22Rv1 (cell line): ENCODE data around the gene USP17L30.
"Not testable (repeated sequence)": the region's sequence is repeated elsewhere in the genome, so short reads cannot be mapped to it uniquely, and the experiment has no call there.

Source experiments
- ZFX ChIP-seq: fragments of 450-650 bp; IDR thresholded peaks from 2 replicates; pipeline ENCODE4 v1.6.1; 2017; ENCODE audit warnings: antibody characterized with exemption, borderline replicate concordance
- TF ChIP-seq, protein P1 (sequence below): fragments of 450-650 bp; IDR thresholded peaks from 2 replicates; pipeline ENCODE4 v1.5.1; 2017; ENCODE audit warnings: mild to moderate bottlenecking

DNA sequence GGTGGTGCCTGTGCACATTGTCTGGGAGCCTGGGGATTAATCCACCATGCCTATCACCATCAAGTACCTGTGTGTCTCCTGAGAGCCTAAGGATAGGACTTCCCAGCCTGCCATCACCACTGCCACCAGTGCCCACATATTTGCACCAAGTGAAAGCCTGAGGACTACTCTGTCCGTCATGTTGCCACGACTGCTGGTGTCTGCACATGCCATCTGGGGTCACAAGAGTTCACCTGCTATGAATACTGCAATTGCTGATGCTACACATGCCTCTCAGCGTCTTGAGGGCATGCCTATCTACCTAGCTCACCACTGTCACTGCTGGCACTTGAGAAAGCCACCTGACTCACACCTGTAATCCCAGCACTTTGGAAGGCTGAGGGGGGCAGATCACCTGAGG is 43.6 kb downstream of the USP17L30 start:
- TF ChIP-seq ZFX, result not testable (repeated sequence)
- TF ChIP-seq, protein P1, sequence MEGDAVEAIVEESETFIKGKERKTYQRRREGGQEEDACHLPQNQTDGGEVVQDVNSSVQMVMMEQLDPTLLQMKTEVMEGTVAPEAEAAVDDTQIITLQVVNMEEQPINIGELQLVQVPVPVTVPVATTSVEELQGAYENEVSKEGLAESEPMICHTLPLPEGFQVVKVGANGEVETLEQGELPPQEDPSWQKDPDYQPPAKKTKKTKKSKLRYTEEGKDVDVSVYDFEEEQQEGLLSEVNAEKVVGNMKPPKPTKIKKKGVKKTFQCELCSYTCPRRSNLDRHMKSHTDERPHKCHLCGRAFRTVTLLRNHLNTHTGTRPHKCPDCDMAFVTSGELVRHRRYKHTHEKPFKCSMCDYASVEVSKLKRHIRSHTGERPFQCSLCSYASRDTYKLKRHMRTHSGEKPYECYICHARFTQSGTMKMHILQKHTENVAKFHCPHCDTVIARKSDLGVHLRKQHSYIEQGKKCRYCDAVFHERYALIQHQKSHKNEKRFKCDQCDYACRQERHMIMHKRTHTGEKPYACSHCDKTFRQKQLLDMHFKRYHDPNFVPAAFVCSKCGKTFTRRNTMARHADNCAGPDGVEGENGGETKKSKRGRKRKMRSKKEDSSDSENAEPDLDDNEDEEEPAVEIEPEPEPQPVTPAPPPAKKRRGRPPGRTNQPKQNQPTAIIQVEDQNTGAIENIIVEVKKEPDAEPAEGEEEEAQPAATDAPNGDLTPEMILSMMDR, result not testable (repeated sequence)
